Stimulated activated CD8-positive, alpha-beta memory T cell treated with anti-CD3 and anti-CD28 coated beads, Interleukin-4, amount 100 ng/mL, for 1 hour (primary cell): ENCODE measurements around the gene ARHGAP19.
A peak's percentile ranks its signal among the peaks of the same experiment; 100 is the strongest.
"Not testable (repeated sequence)": the region's sequence is repeated elsewhere in the genome, so short reads cannot be mapped to it uniquely, and the experiment has no call there.

ENCODE experiments used
- DNase-seq, 2 donors: peaks; one replicate each; pipeline ENCODE4 v3.0.0-alpha.2; 2020; ENCODE audit warnings: low read depth in 2 of 2, low spot score in 1 of 2

ARHGAP19 gene

DNA sequence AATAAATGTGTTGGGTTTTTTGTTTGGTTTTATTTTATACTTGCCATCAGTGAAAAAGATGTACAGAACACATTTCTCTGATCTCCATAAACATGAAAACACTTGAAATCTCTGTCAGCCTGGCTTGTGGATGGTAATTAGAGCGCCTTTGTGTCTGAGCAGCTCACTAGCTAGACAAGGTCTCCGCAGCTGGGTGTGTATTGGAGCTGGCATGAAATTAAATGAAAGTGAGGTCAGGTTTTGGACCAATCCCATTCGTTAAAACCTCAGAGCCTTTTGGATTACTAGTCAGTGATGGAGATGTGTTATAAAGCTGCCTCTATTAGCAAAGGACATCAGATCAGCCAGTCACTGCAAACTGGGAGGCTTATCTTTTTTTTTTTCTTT is 29.4 kb upstream of the ARHGAP19 start:
- no peak for DNase-seq

DNA sequence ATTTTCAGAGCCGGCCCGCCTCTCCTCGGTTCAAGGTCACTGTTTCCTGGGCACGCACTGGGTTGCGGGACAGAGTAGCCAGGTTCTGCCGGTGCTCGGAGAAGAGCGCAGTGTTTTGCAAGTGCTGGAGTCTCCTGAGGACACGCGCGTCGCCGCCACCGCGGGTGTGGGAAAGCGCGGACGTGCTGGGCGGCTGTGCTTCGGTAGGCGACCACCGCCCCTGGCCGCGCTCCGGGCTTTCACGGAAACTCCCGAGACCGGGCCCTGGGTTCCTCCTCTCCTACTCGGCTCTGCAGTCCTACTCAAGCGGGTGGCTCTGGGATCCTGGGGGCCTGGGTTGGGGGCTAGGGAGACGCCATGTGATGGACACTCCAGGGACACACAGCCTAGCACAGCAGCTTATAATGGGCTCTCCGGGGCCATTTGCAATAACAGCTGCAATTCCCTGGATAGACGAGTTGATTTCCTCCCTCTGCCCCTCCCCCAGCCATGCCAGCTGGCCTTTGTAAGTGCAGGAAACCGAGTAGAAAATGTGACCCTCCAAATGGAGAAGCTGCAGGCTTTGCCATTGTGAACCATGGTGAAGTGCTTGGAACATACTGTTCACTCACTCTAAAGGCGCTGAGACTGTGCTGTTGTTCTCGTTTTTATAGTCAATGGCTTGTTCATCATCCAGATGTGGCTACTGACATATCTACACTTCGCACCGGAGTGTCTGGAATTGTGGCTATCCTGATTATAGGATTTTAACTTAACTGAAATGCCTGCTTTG is 28.8 kb upstream of the ARHGAP19 start:
- no peak for DNase-seq

DNA sequence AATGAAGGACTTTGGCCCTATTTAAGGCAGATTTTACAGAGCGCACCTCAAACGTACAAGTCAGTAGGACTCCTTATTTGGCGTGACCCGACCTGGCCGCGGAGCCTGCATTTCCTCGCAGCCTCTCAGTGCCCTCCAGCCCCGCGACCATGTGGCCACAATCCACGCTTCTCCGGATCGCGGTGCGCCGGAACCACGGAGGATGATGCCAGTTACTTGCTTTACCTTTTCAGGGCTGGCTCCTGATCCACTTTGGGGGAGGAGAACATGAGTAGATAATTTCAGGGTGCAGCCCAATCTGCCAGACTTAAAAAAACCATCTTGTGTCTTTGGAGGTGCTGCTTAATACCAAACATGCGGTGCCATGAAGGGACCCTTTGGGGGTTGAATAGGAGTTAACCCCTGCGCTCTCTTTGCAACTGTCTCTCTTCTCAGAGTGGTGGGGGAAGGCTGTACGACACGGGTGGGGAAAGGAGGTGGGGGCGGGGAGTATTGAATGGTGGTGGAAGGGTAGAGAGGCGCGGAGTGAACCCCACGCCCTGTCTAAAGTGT is 28.1 kb upstream of the ARHGAP19 start:
- DNase-seq, result no peak

DNA sequence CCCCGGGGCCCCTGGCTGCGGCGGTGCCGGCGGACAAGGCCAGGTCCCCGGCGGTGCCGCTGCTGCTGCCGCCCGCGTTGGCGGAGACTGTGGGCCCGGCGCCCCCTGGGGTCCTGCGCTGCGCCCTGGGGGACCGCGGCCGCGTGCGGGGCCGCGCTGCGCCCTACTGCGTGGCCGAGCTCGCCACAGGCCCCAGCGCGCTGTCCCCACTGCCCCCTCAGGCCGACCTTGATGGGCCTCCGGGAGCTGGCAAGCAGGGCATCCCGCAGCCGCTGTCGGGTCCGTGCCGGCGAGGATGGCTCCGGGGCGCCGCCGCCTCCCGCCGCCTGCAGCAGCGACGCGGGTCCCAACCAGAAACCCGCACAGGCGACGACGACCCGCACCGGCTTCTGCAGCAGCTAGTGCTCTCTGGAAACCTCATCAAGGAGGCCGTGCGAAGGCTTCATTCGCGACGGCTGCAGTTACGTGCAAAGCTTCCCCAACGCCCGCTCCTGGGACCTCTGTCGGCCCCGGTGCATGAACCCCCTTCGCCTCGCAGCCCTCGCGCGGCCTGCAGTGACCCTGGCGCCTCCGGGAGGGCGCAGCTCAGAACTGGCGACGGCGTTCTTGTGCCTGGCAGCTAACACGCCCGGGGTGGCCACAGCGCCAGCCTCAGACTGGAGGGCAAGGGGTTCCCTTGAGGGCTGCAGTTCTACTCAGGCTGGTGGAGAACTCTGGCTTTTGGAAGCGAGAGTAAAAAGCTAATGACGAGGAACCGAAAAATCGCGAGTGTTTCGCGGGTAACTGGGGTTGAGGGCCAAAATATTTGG is 27.4 kb upstream of the ARHGAP19 start:
- DNase-seq, result peak; percentile 34 to 37

DNA sequence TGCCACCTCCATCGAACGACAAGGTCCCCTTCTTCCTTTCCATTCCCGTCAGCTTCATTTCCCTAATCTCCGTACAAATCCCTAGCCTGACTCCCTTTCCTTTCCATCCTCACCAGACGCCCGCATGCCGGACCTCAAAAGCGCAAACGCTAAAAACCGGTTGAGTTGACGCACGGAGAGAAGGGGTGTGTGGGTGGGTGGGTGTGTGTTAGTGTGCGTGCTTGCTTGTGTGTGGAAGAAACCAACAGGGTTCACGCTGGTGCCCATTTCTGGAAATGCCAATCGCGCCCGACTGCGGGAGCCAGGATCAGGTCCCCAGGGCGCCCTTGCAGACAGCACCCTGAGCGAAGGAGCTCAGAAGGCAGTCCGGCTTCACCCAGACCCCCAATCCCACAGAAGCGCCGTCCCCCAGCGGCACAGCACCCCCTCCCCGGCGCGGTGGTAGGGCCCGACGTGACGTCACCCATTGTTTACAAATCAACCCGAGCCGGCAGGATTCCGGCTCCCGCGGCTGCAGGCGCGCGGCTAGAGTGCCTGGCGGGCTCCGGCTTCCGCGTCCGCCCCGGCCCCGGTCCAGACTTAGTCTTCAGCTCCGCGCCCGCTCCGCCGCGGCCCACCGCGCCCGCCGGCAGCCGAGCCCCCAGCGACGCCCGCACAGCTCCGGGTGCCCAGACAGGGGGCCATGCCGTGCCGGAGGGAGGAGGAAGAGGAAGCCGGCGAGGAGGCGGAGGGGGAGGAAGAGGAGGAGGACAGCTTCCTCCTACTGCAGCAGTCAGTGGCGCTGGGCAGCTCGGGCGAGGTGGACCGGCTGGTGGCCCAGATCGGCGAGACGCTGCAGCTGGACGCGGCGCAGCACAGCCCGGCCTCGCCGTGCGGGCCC is 26.6 kb upstream of the ARHGAP19 start, which contains the start of gene FRAT1:
Gene FRAT1, plus strand, starts transcription at position 500 of the 880 bp plus-strand sequence. Its CDS starts 183 bp downstream, at position 683.
- DNase-seq, result peak; percentile 80 to 83

DNA sequence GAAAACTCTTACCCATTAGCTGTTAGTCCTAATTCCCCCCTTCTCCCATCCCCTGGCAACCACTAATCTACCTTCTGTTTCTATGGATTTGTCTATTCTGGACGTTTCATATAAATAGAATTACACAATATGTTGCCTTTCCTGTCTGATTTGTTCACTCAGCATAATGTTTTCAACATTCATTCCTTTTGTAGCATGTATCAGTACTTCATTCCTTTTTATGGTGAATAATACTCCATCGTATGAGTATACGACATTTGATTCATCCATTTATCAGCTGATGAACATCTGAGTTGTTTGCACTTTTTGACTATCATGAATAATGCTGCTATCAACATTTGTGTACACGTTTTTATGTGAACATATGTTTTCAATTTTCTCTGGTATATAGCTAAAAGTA is 22.2 kb upstream of the ARHGAP19 start:
- no peak for DNase-seq

DNA sequence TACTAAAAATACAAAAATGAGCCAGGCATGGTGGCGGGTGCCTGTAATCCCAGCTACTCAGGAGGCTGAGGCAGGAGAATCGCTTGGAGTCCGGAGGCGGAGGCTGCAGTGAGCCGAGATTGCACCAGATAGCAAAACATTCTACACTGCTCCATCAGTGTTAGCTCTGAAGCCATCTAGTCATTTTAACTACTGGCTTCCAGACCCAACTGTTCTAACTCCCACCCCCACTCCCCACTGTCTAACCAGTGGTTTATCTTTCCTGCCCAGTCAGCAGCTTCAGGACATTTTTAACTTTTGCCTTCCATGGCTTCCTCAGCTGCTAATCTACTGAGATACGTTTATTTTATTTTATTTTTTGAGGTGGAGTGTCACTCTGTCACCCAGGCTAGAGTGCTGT is 20.5 kb upstream of the ARHGAP19 start:
- DNase-seq, result no peak

DNA sequence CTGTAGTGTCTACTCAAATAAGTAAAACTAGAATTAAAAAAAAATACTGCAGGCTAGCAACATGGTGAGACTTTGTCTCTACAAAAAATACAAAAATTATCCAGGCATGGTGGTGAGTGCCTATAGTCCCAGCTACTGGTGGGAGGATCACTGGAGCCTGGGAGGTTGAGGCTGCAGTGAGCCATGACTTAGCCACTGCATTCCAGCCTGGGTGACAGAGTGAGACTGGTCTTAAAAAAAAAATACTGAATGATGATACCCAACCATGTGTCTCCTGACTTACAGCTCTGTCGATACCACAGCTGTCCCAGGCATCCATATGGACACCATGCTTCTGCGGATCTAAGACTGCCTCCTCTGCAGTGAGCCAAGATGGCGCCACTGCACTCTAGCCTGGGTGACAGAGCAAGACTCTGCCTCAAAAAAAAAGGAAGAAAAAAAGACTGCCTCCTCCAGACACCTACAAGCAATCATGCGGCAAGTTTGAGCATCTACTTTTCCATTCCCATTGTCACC is 18.7 kb upstream of the ARHGAP19 start:
- no peak for DNase-seq

DNA sequence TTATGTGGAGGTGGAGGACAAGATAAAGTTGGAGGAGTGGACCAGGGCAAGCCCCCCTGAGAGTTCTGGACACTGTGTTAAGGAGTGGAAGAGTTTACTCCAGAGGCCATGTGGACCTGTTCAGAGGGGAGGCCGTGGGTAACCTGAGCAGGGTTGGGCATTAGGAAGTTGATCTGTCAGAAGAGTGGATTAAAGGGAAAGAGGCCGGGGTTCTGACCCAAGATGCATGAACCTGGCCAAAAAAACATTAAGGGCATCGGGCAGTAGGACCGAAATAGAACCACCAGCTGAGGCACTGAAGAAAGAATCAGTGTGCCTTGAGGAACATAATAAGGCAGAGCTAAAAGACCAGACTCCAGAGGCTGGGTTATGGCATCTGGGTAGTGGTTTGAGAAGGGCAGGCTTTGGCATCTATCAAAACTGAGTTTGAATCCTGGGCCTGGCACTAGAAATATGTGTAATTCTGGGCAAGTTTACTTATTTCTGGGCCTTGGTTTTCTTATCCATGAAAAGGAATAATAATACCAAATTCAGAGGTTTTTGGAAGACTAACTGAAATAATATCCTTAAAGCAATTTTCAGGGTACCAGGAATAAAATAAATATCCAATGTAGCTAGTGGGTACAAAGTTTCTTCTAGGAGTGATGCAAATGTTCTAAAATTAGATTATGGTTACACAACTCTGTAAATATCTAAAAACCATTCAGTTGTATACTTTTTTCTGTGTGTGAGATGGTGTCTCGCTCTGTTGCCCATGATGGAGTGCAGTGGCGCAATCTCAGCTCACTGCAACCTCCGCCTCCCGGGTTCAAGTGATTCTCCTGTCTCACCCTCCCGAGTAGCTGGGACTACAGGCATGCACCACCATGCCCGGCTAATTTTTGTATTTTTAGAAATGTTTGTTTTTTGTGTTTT is 15.7 kb upstream of the ARHGAP19 start:
- DNase-seq, result no peak

DNA sequence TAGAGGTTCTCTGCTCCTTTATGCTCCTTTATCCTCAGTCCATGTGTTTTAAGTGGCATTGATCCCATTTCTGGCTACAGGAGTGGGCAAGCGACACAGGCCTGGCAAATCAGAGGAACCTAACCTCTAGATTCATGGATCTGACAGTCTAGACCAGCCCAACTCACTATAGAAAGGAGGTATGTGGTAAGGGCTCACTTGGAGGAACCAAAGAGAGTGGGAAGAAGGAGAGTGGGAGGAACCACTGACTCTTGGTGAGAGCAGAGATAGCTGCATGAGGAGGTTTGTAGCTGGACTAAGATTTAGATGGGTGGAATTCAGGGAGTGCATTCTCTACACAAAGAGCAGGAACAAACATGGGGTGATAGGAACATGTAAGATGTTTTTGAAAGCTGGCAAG is 15.0 kb upstream of the ARHGAP19 start:
- DNase-seq, result no peak

DNA sequence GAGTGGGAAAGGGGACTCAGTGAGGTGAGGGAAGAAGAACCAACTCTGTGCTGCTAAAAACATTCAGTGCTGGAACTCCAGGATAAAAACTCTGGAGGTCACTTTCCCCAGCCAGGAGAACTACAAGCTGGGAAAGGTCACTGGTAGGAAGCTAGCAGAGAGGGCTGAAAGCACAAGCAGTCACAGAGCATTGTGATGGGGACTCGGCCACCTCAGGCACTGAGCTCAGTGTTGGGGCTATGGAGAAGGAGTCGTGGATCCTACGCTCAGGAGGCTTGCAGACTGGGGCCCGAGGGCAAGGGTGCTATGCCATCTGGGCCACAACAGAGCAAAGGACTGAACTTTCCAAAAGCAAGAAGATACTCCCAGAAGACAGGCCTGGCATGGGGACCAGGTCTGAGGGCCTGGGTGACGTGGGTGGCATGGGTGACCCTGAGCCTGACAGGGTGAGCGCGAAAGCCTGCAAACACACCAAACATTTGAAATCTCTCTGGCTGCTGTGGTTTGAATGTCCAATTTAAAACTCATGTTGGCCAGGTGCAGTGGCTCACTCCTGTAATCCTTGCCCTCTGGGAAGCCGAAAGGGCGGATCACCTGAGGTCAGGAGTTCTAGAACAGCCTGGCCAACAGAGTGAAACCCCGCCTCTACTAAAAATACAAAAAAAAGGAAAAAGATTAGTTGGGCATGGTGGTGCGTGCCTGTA is 9.8 kb upstream of the ARHGAP19 start:
- no peak for DNase-seq

DNA sequence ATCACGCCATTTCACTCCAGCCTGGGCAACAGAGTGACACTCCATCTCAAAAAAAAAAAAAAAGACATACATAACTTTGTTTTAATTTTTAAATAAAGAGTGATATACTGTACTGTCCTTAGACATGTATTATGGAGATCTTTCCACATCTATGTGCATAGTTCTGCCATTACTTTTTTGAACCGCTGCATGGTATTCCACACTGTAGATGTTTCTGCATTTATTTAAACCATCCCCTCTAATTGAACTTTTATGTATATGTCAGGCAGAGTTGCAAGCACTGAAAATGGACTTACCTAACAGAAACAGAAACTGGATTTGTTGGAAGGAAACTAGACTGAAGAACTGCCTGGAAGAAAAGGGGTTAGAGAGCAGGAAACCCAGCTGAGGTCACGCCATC is 8.5 kb upstream of the ARHGAP19 start:
- DNase-seq, result no peak

DNA sequence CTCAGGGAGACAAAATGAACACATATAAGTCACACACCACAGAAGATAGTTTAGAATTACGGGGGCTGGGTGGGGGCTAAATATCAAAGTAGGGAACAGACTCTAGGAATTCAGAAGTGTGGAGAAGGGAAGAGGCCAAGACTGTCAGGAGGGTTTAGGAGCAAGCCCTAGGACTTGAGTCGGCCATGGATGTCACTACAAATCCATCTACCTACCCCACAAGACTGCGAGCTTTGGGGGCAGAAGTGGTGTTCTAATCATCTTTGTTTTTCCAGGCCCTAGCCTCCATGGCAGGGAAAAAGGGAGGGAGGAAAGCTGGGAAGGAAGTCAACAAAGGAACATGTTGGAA is 5.8 kb upstream of the ARHGAP19 start:
- no peak for DNase-seq

DNA sequence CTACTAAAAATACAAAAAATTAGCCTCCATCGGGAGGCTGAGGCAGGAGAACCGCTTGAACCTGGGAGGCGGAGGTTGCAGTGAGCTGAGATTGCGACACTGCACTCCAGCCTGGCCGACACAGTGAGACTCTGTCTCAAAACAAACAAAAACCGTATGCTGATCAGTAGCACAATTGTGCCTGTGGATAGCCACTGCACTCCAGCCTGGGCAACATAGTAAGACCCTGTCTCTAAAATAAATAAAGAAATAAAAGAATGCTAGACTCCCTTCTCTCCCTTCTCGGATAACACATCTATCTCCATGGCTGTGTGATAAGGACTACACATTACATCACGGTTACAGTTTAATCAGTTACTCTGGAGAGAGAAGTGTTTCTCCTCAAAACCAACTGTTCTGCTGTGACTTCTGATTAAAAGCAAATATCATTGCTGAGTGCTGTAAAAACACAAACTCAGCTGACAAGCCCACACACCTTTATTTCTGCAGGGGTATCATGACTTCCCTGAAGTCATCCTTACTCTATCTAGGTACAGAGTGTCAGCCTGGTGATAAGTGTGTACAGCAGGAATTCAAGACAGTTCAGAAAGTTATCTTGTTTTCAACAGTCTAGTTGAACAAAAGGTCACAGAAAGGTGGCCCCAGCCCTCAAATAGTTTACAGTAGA is 5.3 kb upstream of the ARHGAP19 start:
- no peak for DNase-seq

DNA sequence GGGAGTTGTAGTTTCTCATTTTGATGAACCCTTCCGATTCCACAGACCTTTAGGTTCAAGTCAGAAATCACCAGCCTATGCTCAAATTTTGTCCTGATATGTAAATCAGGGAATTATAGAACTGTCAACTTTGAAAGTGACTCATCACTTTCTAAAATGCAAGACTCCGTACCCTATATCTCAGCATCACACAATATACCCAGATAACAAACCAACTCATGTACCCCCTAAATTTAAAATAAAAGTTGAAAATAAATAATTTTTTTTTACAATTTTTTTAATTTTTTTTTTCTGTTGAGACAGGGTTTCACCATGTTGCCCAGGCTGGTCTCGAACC is 393 bp upstream of the ARHGAP19 start:
- no peak for DNase-seq

DNA sequence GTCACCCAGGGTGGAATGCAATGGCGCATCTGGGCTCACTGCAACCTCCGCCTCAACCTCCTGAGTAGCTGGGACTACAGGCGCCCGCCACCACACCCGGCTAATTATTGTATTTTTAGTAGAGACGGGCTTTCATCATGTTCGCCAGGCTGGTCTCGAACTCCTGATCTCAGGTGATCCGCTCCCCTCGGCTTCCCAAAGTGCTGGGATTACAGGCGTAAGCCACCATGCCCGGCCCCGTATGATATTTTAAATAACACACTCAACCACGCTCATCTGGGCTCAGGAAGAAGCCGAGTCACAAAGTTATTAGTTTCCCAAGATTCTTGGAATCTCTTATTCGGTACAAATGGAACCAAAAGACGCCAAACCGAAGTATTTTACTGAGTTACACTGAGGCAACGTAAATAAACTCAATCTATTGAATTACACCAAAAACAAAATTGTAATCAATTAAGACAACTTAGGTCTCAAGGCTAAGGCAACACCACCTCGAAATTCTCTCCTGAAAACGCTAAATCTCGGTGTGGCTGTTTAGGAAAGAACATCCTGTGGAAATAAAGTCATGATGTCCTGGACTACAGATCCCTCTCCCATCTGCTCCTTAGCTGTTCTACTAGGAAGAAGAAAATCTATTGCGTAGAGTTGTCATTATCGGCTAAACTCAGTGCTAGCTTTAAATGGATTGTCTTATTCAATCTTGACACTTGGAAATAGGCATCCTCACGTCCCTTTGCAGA is 910 bp downstream of the ARHGAP19 start:
- DNase-seq, result no peak

DNA sequence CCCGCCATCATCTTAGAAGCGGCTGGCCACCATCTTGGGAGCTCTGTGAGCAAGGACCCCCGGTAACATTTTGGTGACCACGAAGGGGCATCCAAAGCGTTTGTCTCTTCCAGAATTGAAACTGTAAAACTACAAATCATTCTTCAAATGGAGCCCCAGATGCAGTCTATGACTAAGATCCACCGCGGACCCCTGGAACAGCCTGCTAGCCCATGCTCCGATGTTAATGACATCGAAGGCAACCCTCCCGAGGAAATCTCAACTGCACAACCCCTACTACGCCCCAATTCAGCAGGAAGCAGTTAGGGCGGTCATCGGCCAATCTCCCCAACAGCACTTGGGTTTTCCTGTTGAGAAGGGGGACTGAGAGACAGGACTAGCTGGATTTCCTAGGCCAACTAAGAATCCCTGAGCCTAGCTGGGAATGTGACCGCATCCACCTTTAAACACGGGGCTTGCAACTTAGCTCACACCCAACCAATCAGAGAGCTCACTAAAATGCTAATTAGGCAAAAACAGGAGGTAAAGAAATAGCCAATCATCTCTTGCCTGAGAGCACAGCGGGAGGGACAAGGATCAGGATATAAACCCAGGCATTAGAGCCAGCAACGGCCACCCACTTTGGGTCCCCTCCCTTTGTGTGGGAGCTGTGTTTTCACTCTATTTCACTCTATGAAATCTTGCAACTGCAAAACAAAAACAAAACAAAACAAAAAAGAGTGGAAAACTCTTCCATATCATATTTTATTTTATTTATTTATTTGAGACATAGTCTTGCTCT is 1.7 kb downstream of the ARHGAP19 start:
- DNase-seq, result not testable (repeated sequence)
